ENCODE measurements around the gene EIF2S3B. TPM values are rescaled to one million over a fixed set of nuclear protein-coding genes. Genes with fewer than 3 reads are reported as not detected.

EIF2S3B gene
- total RNA-seq, 1 donor from 2014 or later: 1.3 TPM

- no peak for TF ChIP-seq CTCF (IDR thresholded peaks at IDR 0.05; ENCODE audit: insufficient read depth, low read length, poor library complexity, severe bottlenecking)
- Histone ChIP-seq H3K4me3 (ENCODE audit: low read depth, low read length) (no peak overlapping the region), H3K36me3 (ENCODE audit: control insufficient read depth, insufficient read depth, low read length) (no peaks in the 10 kb centered on the region), H3K27me3 (ENCODE audit: control insufficient read depth, insufficient read depth, low read length) (no peaks in the 10 kb centered on the region)
- DNase-seq (ENCODE audit: low read depth): no peak
Measured at GRCh38 chr12:10511756-10512355, 6.2 kb downstream of the EIF2S3B start.

- no peaks in the 10 kb centered on the region for H3K27me3 ChIP-seq (ENCODE audit: control insufficient read depth, insufficient read depth, low read length)
- DNase-seq (ENCODE audit: low read depth): no peak
- H3K36me3 ChIP-seq (ENCODE audit: control insufficient read depth, insufficient read depth, low read length): no peaks in the 10 kb centered on the region
- no peak for TF ChIP-seq CTCF (IDR thresholded peaks at IDR 0.05; ENCODE audit: insufficient read depth, low read length, poor library complexity, severe bottlenecking)
- H3K4me3 ChIP-seq (ENCODE audit: low read depth, low read length): no peak overlapping the region
Measured at GRCh38 chr12:10512798-10513197, 7.1 kb downstream of the EIF2S3B start.

GRCh38 chr12:10521555-10521954 lies 15.9 kb downstream of the EIF2S3B start:
- Histone ChIP-seq H3K36me3 (ENCODE audit: control insufficient read depth, insufficient read depth, low read length) (no peaks in the 10 kb centered on the region), H3K4me3 (ENCODE audit: low read depth, low read length) (no peak overlapping the region), H3K27me3 (ENCODE audit: control insufficient read depth, insufficient read depth, low read length) (no peaks in the 10 kb centered on the region)
- DNase-seq (ENCODE audit: low read depth): no peak
- no peak for TF ChIP-seq CTCF (IDR thresholded peaks at IDR 0.05; ENCODE audit: insufficient read depth, low read length, poor library complexity, severe bottlenecking)

GRCh38 chr12:10528174-10528953 lies 22.7 kb downstream of the EIF2S3B start:
- no peak for DNase-seq (ENCODE audit: low read depth)
- Histone ChIP-seq H3K36me3 (ENCODE audit: control insufficient read depth, insufficient read depth, low read length) (no peaks in the 10 kb centered on the region), H3K4me3 (ENCODE audit: low read depth, low read length) (no peak overlapping the region), H3K27me3 (ENCODE audit: control insufficient read depth, insufficient read depth, low read length) (no peaks in the 10 kb centered on the region)
- TF ChIP-seq CTCF (IDR thresholded peaks at IDR 0.05; ENCODE audit: insufficient read depth, low read length, poor library complexity, severe bottlenecking): no peak

GRCh38 chr12:10529603-10530002 lies 23.9 kb downstream of the EIF2S3B start:
- no peak for DNase-seq (ENCODE audit: low read depth)
- no peak for TF ChIP-seq CTCF (IDR thresholded peaks at IDR 0.05; ENCODE audit: insufficient read depth, low read length, poor library complexity, severe bottlenecking)
- Histone ChIP-seq H3K27me3 (ENCODE audit: control insufficient read depth, insufficient read depth, low read length) (no peaks in the 10 kb centered on the region), H3K4me3 (ENCODE audit: low read depth, low read length) (no peak overlapping the region), H3K36me3 (ENCODE audit: control insufficient read depth, insufficient read depth, low read length) (no peaks in the 10 kb centered on the region)

Data from kidney epithelial cell (primary cell).